Stimulated activated CD4-positive, alpha-beta T cell treated with anti-CD3 and anti-CD28 coated beads, Interleukin-1b, Interleukin-23, amount 100 ng/mL, for 4 hours (primary cell): ENCODE data around the gene PPFIBP2.

Experiments used
- DNase-seq, 2 donors: peaks; one replicate each; pipeline ENCODE4 v3.0.0-alpha.2; 2020; ENCODE audit warnings: low read depth in 2 of 2

PPFIBP2 gene

GRCh38 chr11:7577291-7578190 lies 63.7 kb downstream of the PPFIBP2 start:
- no peak for DNase-seq

GRCh38 chr11:7578276-7578955 lies 64.6 kb downstream of the PPFIBP2 start:
- no peak for DNase-seq

DNA sequence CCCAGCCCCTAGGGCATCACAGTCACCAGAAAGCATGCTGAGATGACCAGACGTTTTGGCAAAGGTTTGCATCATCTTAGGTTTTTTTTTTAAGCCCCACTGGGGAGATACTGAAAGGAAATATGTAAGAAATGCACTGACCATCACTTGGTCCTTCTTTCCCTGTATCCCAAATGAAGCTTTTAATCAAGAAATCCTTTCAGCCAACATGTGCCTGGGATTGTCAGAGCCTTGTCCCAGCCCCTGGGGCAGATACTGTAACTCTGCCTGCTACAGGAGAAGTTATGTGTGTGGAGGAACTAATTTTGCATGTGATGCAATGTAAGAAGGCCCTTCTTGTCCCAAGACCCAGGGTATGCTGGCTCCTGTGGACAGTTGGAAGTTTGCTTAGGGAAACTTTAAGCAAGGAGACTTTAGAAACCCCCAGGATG lies 65.6 kb downstream of the PPFIBP2 start:
- no peak for DNase-seq

GRCh38 chr11:7581021-7581590 lies 67.3 kb downstream of the PPFIBP2 start:
- no peak for DNase-seq

GRCh38 chr11:7582338-7582985 lies 68.7 kb downstream of the PPFIBP2 start:
- DNase-seq: no peak

DNA sequence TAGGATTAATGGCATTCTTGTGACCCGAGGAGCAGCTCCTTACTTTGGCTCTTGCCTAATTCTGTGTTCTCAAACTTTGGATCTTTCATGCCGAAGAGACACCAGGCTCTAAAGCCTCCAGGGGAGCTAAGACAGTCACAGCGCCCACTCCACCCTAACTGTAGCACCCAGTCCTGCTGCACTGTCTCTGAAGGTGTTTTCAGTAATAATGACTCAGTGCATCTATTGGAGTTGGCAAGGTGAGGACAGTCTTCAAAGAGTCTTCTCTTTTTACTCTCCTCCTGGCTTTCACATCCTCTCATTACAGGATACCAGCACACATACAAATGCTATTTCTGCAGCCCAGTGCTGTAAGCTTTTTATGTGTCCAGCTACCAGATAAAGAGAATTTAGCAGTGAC lies 69.4 kb downstream of the PPFIBP2 start:
- DNase-seq: no peak

DNA sequence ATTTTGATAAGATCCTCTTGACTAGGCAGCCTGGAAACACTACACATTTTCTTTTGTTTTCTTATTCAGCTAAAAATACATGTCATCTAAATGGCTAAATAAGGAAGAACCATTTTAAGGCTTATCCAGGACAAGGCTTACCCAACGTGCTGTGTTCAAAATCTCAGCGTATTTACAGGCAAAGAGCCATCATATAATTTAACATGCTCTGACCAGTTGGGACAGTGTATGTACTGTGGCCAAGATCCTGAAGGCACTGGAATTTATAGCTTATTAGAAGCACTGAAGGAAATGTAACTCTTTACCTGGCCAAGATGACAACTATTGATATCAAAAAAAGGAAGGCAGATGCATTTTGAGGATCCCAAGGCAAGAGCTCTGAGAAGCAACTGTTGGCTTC lies 71.1 kb downstream of the PPFIBP2 start:
- no peak for DNase-seq

DNA sequence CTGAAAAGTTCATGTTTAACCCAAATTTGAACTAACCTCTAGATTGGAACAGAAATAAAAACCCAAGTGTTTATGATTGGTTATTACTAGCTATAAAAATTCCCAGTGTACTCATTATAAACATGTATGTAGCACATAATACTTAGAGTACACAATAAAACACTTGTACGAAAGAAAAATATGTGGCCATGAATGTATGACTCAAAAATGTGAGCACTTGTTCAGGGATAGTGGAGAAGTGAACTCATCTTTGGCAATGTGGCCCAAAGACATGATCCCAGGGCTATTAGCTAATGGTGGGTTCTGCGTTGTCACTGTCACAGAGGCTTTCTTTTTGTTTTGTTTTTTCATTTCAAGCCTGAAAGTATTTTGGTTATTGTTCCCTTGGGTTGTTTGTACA lies 72.0 kb downstream of the PPFIBP2 start:
- DNase-seq: no peak

GRCh38 chr11:7586376-7586775 lies 72.6 kb downstream of the PPFIBP2 start:
- DNase-seq: no peak

GRCh38 chr11:7587712-7588111 lies 73.9 kb downstream of the PPFIBP2 start:
- no peak for DNase-seq

GRCh38 chr11:7589861-7590260 lies 76.1 kb downstream of the PPFIBP2 start:
- no peak for DNase-seq

GRCh38 chr11:7590529-7590928 lies 76.7 kb downstream of the PPFIBP2 start:
- DNase-seq: no peak

GRCh38 chr11:7591107-7591894 lies 77.5 kb downstream of the PPFIBP2 start:
- no peak for DNase-seq

GRCh38 chr11:7591987-7592386 lies 78.2 kb downstream of the PPFIBP2 start:
- DNase-seq: no peak

- no peak for DNase-seq
Measured at GRCh38 chr11:7592711-7593110, 78.9 kb downstream of the PPFIBP2 start.

DNA sequence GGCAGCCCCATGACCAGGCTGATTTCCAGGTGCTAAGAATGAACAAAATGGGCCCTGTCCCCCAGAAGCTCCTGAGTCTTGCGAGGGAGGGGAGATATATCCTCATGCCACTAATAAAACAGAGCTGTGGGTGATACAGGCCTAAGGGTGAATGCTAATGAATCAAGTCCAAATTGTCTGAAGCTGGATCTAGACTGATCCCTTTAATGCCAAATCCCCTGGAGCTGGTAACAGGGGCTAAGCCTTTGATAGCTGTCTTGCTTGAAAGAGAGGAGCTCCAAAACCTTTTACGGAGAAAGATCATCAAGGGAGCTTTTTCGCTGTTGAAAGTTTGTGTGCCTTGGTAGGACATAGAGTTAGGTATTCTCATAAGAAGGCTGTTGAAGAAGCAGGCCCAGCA lies 79.7 kb downstream of the PPFIBP2 start:
- DNase-seq: no peak

DNA sequence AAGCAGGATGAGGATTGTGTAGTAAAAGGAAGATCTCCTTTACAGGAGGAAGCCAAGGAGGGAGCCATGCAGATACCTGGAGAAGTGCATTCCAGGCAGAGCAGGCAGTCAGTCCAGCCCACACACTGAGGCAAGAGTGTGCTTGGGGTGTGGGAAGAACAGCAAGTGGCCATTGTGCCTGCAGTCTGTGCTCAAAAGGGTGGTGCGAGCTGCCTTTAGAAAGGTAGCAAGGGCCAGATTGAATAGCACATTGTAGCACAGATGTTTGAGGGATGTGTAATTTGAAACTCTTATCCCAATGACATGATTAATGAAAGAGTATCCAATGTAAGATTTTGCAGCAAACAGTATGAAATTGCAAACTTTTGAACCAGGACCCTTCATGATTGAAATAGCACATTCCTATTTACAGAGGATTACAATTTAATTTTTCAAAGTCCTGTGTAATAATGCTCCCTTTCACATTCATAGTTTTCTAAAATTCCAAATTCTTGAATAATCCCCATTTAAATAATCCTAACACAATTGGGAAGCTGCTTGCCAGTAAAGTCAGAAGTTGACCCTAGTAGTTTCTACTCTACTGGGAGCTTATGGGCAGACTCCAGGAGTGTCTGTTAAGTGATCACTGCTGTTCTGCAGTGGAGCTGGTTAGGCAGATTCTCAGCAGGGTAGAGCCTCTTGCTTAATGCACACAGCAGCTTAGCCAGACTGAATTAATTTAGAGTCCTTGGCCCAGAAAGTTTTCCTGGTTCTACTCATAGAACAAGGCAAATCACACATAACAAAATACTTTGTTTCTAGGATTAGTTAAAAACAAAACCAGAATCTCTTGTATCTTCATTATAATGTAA lies 81.4 kb downstream of the PPFIBP2 start:
- no peak for DNase-seq

DNA sequence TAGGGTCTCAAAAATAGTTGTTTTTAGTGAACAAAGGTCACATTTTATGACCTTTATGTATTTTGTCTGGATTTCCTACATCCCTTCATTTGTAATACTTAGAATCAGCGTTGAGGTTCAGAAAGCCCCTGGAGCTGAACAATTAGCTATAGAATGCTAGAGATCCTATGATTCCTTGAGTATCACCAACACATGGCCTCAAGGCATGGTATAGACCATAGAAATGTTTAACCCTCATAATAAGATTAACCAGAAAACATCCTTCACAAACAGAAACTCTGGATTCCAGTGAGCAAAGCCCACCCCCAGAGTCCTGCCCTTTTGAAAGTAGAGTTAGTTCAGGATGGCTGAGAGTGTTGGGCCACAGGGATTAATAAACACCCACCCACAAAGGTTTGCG lies 82.2 kb downstream of the PPFIBP2 start:
- DNase-seq: no peak

- DNase-seq: no peak
Measured at GRCh38 chr11:7596975-7597391, 83.2 kb downstream of the PPFIBP2 start.

DNA sequence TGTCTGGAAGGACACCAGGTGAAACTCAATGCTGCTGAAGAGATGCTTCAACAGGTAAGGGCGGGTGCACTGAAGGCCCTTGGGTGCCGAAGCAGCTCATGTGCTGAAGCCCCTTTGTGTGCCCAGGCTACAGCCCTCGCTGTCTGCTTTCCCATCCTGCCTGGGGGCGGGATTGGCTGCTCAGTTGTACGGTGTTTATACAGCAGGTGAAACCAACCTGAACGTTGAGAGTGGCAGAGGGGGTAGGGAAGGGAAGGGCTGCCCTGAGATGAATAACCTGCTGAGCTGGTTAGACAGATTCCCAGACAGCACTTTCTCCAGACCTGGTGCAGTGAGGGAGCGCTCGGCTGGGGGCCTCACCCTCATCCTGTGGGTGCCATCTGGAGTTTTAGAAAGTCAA lies 83.8 kb downstream of the PPFIBP2 start:
- no peak for DNase-seq

- DNase-seq: no peak
Measured at GRCh38 chr11:7599209-7599608, 85.4 kb downstream of the PPFIBP2 start.
